Mammary epithelial cell (primary cell): ENCODE data around the gene PRDM9.

ENCODE experiments used
- CTCF ChIP-seq, 2 donors: IDR thresholded peaks in 1 of 2; conservative IDR thresholded peaks in 1 of 2; 2 replicates each; pipeline ENCODE4 v1.5.1; 2011 to 2012; ENCODE audit warnings: inconsistent platforms in 2 of 2, low read length in 2 of 2, mild to moderate bottlenecking in 2 of 2, control low read depth in 1 of 2, low read depth in 1 of 2; ENCODE audit not compliant: insufficient read depth in 1 of 2; ENCODE audit errors: extremely low read depth in 1 of 2
- EZH2 ChIP-seq: IDR thresholded peaks from 2 replicates; pipeline ENCODE4 v1.6.1; 2012; ENCODE audit warnings: low read length, inconsistent platforms, borderline replicate concordance

- TF ChIP-seq EZH2 (no peak), CTCF (conservative IDR thresholded peaks at IDR 0.05 in 1 of 2, IDR thresholded peaks at IDR 0.05 in 1 of 2; ENCODE audit: extremely low read depth in 1 of 2, insufficient read depth in 1 of 2, low read depth in 1 of 2, low read length in 2 of 2) (no peak)
Observed at GRCh38 chr5:23457780-23458179, 49.6 kb upstream of the PRDM9 start.
